CD4-positive, alpha-beta T cell treated with Interleukin-17A for 4 hours (primary cell): ENCODE measurements around the gene TACR2.

Experiments used
- DNase-seq: peaks from one replicate; pipeline ENCODE4 v3.0.0-alpha.2; 2020; ENCODE audit warnings: mixed read lengths

Gene TACR2

GRCh38 chr10:69400936-69401335, 15.8 kb downstream of the TACR2 start:
- no peak for DNase-seq

GRCh38 chr10:69398466-69398865, 18.3 kb downstream of the TACR2 start:
- DNase-seq: no peak

- DNase-seq: no peak
Measured at GRCh38 chr10:69397972-69398371, 18.7 kb downstream of the TACR2 start.

- DNase-seq: no peak
Measured at GRCh38 chr10:69394020-69394419, 22.7 kb downstream of the TACR2 start.

GRCh38 chr10:69392481-69393000, 24.2 kb downstream of the TACR2 start:
- peak; percentile 87 for DNase-seq

- DNase-seq: no peak
Measured at GRCh38 chr10:69391158-69391557, 25.6 kb downstream of the TACR2 start.

- DNase-seq: peak; percentile 39
Measured at GRCh38 chr10:69389827-69390490, 26.8 kb downstream of the TACR2 start.

- DNase-seq: no peak
Measured at GRCh38 chr10:69388488-69388887, 28.2 kb downstream of the TACR2 start.

GRCh38 chr10:69387500-69387899, 29.2 kb downstream of the TACR2 start:
- DNase-seq: no peak

GRCh38 chr10:69385454-69386350, 31.0 kb downstream of the TACR2 start:
- DNase-seq: no peak

GRCh38 chr10:69384320-69384719, 32.4 kb downstream of the TACR2 start:
- no peak for DNase-seq

- DNase-seq: no peak
Measured at GRCh38 chr10:69383558-69383957, 33.2 kb downstream of the TACR2 start.

- DNase-seq: no peak
Measured at GRCh38 chr10:69382382-69383117, 34.2 kb downstream of the TACR2 start.

- DNase-seq: no peak
Measured at GRCh38 chr10:69379800-69380199, 36.9 kb downstream of the TACR2 start.

GRCh38 chr10:69377933-69378332, 38.8 kb downstream of the TACR2 start:
- no peak for DNase-seq

- no peak for DNase-seq
Measured at GRCh38 chr10:69377191-69377590, 39.5 kb downstream of the TACR2 start.

- DNase-seq: no peak
Measured at GRCh38 chr10:69376662-69377061, 40.1 kb downstream of the TACR2 start.

GRCh38 chr10:69375307-69376151, 41.2 kb downstream of the TACR2 start:
- no peak for DNase-seq

- DNase-seq: no peak
Measured at GRCh38 chr10:69374931-69375306, 41.8 kb downstream of the TACR2 start.

GRCh38 chr10:69374242-69374641, 42.5 kb downstream of the TACR2 start:
- DNase-seq: no peak

- DNase-seq: no peak
Measured at GRCh38 chr10:69372126-69372980, 44.4 kb downstream of the TACR2 start.
